Occipital lobe (tissue), 2 donors: ENCODE measurements around the gene AP2A2. TPM values are rescaled to one million over a fixed set of nuclear protein-coding genes. Genes with fewer than 3 reads are reported as not detected.

ENCODE experiments used
- DNase-seq: peaks from one replicate; lab custom pipeline; 2025; lab: John Stamatoyannopoulos, UW
- total RNA-seq: library from RNA; depleted of rRNA; stranded (reverse); fragments of >200 nt; gene quantifications from one replicate; pipeline ENCODE4 v1.2.3, GENCODE V29; 2014

Gene AP2A2
- total RNA-seq, 1 donor from 2014 or later = 35.6 TPM

DNA sequence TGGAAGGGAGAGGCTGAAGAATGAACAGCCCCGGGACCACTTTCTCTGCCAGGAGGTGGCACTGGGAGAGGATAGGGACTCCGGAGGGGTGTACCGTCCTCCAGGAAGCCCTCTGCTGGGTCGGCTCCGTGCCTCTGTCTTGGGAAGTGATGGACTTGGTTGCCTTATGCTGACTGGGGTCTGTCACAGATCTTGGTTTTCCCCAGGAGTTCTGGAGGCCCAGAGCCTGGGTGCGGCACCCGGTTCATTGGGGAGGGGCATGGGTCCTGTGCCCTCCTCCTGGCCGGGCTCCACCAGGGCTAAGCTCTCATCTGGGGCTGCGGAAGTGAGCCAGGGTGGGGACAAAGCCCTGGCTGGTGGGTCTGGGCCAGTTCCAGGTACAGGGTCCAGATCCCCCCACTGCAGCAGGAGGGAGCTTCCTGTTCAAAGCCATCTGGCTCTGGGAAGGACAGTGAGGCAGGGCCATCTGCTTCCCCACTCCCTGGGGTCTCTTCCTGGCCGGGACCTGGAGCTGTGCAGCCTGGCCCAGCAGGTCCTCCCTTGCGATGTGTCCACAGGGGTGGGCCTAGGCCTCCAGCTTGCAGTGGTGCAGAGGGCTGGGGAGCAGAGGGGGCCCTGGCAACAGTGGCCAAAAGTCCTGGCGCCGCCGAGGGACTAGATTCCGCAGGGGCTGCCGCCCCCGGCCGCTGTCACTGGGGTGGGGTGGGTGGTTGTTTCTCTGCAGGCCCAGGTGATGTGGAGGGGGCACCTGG, 1.1 kb upstream of the AP2A2 start:
- no peak for DNase-seq

DNA sequence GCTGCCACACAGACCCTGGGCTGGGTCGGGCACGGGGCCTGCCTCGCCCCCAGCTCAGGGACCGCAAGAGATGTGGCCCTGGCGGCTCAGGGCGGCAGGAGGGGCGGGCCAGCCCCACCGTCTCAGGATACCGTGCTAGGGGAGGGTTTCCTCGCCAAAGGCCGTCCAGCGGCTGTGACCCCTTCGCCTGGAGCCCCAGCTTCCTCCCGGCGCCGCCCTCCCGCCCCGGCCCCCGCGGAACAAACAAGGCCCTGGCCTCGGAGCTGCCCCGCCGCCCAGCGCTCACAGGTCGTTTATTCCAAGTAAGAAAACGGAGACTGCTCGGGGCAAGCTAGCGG, 543 bp upstream of the AP2A2 start:
- DNase-seq = no peak

DNA sequence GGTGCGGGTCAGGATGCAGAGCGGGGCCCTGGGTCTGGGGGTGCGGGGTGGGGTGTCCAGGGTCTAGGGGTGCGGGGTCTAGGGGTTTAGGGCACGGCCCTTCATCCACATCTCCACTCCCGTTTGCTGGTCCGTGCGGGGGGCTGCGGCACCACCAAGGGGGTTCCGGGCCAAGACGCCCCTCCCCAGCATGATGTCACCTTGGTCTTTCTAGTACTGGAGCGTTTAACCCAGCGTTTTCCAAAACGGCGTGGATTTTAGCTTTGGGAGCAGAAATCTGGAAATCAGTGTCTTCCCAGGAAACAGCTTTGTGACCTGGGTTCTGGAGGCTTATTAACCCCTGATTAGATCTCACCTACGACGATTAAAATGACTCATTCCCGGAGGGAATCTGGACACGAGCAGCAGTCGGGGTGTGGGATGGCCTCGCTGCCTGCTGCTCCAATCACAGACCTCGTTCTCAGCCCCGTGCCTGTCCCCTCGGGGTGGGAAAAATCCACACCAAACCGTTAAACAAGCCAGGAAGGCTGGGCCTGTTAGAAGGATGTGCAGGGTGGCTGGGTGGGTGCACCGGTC, 759 bp downstream of the AP2A2 start:
- DNase-seq = peak; percentile 55

DNA sequence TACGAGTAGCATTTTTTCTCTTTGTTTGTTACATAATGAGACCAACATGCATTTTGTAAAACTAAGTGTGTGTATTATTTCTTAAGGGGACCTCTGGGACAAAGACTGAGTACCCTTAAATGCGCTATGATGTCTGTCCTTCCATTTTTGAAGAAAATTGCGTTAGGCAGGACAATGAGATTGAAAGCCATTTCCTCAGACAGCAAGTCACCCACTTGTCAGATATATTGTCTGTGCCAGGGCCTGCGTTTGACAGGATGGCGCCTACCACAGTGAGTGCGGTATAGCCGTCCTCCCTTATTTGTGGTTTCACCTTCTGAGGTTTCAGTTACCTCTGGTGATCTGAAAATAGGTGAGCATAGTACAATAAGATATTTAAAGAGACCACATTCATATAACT, 2.2 kb downstream of the AP2A2 start:
- no peak for DNase-seq

DNA sequence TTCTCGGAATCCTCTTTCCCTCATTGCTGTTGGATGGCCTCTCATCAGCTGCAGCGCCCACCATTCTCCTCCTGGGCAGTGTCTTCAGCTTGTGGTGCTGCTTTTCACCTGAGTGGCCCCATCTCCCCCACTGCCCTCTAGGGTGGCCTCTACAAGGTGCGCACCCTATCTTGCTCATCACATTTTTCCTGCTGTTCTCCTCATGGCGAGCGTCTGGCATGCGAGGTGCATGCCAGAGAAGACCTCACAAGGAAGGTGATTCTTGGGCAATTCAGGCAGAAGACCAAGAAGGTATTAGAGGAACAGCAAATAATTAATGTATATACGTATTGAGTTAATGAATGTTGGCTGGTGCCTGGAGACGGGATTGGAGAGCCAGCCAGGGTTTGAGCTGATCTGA, 3.1 kb downstream of the AP2A2 start:
- no peak for DNase-seq

- no peak for DNase-seq
These were observed 3.7 kb downstream of the AP2A2 start for GRCh38 chr11:929405-929804.

- no peak for DNase-seq
These were observed 5.7 kb downstream of the AP2A2 start for GRCh38 chr11:931385-931784.

GRCh38 chr11:932435-932834, 6.8 kb downstream of the AP2A2 start:
- DNase-seq = no peak

DNA sequence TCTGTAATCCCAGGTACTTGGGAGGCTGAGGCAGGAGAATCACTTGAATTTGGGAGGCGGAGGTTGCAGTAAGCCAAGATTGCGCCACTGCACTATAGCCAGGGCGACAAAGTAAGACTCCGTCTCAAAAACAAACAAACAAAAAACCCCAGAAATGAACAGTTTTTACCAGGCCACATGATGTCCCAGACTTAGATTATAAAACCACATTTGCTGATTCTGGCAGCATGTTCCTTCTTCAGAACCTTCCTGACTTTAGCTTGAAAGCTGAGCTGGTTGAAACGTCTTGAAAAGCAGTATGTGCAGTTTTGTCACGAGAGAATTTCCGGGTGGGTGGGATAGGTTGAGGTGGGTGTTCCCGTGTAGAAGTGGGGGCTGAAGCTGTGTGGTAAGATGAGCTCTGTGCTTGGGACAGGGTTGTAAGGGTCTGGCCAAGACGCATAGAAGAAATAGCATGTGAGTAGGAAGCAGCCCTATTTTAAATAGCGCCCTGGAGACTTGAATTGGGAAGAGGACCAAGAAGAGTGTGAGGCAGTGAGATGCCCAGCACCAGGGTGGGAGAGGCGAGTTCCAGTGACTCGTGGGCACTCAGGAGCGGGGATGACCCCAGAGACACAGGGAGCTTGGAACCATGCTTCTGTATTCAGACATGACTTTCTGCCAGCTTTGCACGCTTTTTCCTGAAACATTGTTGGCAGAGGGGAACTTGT, 7.6 kb downstream of the AP2A2 start:
- DNase-seq = no peak

- no peak for DNase-seq
These were observed 8.3 kb downstream of the AP2A2 start for GRCh38 chr11:933936-934335.

DNA sequence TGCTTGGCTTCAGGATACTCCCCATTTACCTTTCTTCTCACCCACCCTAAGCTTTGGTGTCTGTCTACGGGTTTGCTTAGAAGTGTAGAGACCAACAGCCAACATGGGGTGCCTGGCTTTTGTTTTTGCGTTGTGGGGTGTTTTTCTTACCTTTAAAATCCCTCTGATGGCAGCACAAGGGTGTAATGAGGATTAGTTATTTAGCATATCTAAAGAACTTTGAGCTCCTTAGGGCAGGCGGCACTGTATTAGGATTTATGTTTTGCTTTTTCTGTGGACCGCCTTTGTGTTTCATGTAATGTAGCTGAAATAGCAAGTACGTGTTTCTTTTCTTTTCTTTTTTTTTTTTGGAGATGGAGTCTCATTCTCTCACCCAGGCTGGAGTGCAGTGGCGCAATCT, 8.9 kb downstream of the AP2A2 start:
- no peak for DNase-seq

GRCh38 chr11:936199-936598, 10.5 kb downstream of the AP2A2 start:
- no peak for DNase-seq

DNA sequence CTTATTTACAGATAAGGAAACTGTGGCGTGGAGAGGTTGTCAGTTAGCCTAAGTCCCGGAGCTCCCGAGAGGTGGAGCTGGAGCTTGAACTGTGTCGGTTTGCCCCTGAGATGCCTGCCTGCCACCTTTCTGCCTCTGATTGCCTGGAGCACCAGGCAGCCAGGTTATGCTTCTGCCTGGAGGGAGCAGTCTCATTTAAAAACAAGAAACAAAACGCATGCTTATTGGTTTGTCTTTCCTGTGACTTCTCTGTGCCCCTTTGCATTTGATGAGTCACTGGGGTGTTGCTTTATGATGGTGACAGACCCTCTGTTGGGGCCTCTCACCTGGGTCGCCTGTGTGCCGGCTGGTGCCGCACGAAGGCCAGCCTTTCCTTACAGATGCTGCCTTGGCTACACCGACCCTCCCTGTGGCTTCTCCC, 12.2 kb downstream of the AP2A2 start:
- no peak for DNase-seq

- DNase-seq = no peak
These were observed 14.9 kb downstream of the AP2A2 start for GRCh38 chr11:940496-941135.

DNA sequence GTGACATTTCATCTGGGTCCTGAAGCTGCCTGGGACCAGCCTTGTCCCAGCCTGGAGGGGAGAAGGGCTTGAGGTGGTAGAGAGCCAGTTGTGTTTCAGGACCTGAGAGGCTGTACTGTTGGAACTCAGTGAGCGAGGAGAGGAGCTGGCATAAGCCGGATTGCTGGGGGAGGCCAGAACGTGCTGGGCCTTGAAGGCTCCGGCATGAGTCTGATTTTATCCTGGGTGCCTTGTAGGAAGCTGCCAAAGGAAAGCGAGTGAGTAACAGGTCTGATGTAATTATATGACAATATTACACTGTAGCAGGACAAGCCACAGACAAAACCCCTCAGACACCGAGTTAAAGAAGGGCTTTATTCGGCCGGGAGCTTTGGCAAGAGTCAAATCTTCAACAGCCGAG, 17.2 kb downstream of the AP2A2 start:
- peak; percentile 34 for DNase-seq

- no peak for DNase-seq
These were observed 19.2 kb downstream of the AP2A2 start for GRCh38 chr11:944711-945470.

DNA sequence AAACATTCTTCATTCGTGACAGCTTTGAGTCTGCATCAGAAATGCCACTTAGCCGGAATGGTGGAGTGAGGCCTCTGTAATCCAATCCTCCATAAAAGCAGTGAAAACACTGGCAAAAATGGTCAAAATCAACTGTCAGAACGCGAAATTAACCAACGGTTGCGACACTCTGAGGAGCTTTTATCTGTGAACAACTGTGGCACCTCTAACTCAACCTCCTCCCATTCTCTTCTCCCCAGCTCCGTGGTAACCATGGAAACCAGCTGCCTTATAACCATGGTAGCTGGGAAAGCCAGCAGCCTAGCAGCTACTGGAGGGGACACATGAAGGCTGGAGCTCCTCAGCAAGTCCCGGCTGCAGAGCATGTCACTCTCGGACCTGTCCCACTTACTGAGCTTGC, 20.3 kb downstream of the AP2A2 start:
- DNase-seq = peak; percentile 60

GRCh38 chr11:947744-948143, 22.1 kb downstream of the AP2A2 start:
- no peak for DNase-seq

GRCh38 chr11:951507-951906, 25.8 kb downstream of the AP2A2 start:
- no peak for DNase-seq

DNA sequence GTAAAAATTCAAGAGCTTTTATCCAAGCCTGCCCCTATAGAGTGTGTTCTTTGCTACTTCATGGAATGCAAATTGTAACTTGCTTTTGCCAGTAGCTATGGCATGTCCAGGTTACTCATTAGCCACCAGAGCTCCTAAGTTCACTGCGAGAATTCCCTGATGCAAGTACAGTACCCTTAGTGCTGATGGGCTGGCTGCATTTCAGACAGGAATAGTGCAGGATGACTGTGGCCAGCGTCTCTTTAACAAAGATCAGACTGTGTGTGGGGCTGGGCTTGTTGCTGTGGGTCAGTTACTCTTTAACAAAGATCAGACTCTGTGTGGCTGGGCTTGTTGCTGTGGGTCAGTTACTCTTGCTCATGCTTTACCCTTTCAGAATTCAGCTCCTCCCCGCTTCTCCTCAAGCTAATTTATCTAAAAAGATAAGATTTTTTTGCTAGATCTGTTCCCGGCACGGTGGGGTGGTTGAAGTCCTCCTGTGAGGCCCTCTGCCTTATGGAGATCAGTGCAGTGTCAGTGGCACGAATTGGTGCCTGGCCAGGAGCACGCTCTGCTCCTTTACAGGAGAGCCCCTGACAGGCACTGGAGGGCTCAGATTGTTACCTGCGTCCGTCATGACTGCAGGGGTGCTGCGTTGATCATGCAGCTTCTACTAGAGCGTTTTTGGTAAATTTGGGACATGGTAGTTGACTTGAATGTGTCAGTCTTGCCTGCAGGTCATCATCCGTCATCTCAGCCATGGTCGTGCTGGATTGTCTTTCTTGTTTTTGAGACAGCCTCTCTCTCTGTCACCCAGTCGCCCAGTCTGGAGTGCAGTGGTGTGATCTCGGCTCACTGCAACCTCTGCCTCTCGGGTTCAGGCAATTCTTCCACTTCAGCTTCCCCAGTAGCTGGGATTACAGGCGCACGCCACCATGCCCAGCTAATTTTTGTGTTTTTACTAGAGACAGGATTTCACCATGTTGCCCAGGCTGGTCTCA, 27.0 kb downstream of the AP2A2 start:
- no peak for DNase-seq
